ENCODE data around the gene ITGA2B.
"Not testable (repeated sequence)": the region's sequence is repeated elsewhere in the genome, so short reads cannot be mapped to it uniquely, and the experiment has no call there.

ITGA2B gene

GRCh38 chr17:44369414-44370023, 19.9 kb downstream of the ITGA2B start:
- DNase-seq: not testable (repeated sequence)

GRCh38 chr17:44368391-44369243, 20.8 kb downstream of the ITGA2B start:
- DNase-seq: not testable (repeated sequence)

DNA sequence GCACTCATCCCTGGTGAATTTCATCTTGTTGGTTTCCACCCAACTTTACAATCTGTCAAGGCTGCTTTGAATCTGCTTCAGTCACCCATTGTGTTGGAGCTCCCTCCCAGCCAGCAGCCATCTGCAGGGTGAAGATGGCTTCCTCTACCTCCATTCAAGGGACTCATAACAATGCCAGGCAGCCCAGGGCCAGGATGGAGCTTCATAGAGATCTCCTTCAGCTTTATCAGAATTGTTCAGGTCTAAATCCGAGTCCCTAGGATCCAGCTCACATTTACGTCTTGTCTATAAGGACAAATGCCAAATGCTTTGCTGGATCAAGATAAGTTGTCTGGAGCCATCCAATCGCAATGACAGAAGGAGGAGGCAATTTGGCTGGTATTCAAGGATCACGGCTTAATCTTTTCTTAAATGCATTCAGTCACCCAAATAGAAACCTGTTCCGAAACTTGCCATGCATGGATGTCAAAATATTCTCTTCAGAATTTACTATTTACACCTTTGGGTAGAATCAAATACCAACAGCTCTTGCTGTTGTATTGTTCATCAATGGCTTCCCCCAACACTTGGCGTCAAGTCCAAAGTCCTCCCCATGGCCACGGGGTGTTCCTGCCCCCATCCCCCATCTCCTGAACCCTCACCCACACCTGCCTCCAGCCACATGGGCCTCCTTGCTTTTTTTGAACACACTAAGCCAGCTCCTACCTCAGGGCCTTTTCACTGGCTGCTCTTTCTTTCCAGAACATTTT, 22.0 kb downstream of the ITGA2B start:
- peak in 20 of 58 donors; percentile 21 to 74 (median 44) for DNase-seq

GRCh38 chr17:44365051-44365450, 24.4 kb downstream of the ITGA2B start:
- not testable (repeated sequence) for DNase-seq

- DNase-seq: peak in 30 of 58 donors; percentile 9 to 65 (median 40)
Observed at GRCh38 chr17:44363613-44364159, 25.8 kb downstream of the ITGA2B start, which contains the start of gene FAM171A2. TSS of gene FAM171A2 (minus strand) at chr17:44363853. CDS start at chr17:44363714, 139 bp downstream.

GRCh38 chr17:44362949-44363612, 26.4 kb downstream of the ITGA2B start:
- peak in 5 of 58 donors; percentile 17 to 39 (median 27) for DNase-seq

DNA sequence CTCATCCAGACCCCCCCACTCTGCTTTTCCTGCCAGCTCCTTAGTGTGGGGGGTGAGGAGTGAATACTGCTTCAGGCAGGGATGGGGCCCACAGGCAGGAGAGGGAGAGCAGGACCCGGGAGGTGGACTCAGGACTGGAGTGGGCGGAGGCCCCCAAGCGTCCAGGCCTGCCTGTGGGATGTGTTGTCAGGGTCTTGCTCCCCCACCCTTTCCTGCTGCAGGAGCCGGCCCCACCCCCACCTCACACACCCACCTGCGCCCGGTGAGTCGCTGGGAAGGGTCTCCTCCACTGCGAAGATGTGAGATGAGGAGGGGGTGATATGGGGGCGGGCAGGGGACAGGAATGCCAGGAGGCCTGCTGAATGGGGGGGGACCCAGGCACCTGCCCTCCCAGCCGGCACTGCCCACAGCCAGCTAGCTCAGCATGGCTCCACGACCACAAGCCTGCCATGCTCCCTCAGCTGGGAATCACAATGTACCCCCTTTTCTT, 26.9 kb downstream of the ITGA2B start:
- DNase-seq: no peak

- no peak for DNase-seq
Observed at GRCh38 chr17:44361292-44362260, 27.9 kb downstream of the ITGA2B start.

DNA sequence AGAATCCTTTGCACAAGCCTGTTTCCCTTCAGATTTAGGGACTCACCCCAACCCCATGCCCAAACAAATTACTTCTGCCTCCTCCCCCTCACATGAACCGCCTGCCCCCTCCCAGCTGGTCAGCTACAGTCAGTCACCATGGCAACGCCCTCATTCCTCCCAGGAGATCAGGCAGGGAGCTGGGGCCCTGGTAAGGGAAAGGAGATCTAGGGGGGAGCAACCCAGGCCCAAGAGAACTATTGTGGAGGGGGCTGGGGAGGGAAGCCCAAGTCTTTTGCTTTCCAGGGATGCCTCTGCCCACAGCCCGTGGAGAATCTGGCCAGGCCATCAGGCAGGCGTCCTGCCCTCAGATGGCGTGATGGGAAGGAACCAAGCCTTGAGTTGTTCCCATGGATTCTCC, 28.6 kb downstream of the ITGA2B start:
- DNase-seq: peak in 4 of 58 donors; percentile 19 to 58 (median 28)

DNA sequence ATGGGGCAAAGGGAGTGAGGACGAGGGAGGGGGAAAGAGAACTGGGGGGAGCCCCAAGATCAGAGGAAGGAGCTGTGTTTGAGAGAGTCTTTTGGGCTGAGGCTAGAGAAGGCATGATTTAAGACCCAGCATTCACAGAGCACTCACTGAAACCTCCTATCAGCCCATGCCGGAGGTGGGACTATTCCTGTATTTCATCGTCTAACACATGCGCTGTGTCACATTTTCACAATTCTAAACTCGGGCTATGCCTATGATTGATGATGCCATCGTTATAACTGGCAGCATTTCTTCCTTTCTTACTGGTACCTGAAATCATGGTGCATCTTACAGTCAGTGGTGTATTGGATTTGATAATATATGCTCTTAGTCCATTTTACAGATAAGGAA, 29.3 kb downstream of the ITGA2B start:
- DNase-seq: peak in 1 of 58 donors; percentile 13

DNA sequence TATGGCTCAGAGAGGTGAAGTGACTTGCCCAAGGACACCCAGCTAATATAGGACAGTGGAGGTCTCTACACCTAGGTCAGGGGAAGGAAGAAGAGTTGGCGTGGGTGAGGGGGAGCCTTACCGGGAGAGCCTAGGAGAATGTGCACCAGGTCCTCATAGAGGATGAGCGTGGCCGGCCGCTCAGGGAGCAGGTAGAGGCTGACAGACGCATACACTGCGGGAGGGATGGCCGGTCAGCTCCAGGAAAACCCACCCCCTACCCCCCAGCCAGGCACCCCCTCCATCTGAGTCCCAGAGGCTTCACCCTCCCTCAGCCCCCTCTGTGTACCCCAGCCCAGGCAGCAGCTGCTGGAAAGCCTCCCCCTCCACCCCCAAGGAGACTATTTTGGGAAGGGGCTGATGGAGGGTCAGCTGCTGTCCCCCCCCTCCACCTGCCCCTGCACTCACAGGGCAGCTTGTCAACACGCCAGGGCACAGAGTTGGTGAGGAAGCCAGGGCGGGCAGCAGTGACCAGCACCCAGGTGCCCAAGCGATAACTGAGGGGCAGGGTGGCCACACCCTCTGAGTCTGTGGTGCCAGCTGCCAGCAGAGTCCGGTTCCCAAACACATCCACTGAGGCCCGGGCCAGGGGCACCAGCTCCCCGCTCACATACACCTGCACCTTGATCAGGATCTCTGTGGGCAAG, 29.8 kb downstream of the ITGA2B start:
- DNase-seq: no peak

- no peak for DNase-seq
Observed at GRCh38 chr17:44359006-44359405, 30.4 kb downstream of the ITGA2B start.

- no peak for DNase-seq
Observed at GRCh38 chr17:44358066-44358465, 31.4 kb downstream of the ITGA2B start.

- DNase-seq: no peak
Observed at GRCh38 chr17:44356241-44356640, 33.2 kb downstream of the ITGA2B start.

GRCh38 chr17:44355642-44356099, 33.8 kb downstream of the ITGA2B start:
- DNase-seq: no peak

DNA sequence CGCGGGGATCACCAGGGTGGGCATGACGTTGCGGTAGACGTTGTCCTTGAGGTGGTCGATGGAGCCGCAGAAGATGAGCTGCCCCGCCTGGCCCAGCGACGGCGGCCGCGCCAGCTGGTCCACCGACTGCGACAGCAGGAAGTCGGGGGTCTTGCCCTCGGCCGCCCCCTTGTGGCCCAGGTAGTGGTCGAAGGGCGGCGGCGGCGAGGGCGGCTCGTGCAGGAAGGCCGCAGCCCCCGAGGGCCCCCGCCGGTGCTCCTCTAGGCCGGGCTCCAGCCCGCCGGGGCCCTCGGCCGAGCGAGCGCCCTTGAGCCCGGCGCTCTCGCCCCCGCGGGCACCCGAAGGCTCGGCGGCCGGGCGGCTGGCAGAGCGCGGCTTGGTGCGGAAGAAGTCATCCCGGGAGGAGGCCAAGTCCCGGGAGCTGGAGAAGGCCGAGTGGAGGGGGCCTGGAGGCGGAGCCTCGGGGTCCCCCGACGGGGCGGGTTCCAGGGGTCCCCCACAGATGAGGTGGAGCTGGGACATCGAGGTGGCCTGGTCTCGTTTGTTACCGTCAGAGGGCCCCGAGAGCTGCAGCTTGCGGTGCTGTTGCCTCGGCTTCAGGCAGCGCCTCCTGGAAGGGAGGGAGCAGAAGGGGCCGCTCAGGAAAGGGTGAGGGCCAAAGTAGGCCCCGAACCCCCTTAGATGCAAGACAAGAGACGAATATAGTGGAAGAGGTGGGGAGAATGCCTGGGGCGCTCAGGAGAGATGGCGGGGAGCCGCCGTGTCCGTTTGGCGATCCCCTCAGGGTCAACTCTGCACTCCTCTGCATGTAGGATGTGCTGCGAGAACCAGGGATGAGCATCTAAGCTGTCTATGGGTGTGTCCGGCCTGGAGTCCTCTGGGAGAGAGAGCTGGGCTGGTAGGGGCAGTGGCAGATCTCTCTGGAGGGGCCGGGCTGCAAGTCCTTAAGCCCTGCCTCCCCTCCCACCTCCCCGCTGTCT, 34.6 kb downstream of the ITGA2B start:
- DNase-seq: no peak

- peak in 2 of 58 donors; percentile 10 to 23 for DNase-seq
Observed at GRCh38 chr17:44353672-44354331, 35.6 kb downstream of the ITGA2B start.

Measured in anterior cingulate cortex (tissue), 58 donors.